NCI-H69 (cell line): ENCODE data around the gene ECHDC1.

ENCODE experiments used
- DNase-seq: peaks from one replicate; lab custom pipeline; 2025; lab: John Stamatoyannopoulos, UW

ECHDC1 gene

GRCh38 chr6:127288705-127289104 lies 54.7 kb downstream of the ECHDC1 start:
- no peak for DNase-seq

GRCh38 chr6:127282184-127282583 lies 61.2 kb downstream of the ECHDC1 start:
- no peak for DNase-seq

GRCh38 chr6:127279815-127280214 lies 63.6 kb downstream of the ECHDC1 start:
- no peak for DNase-seq

GRCh38 chr6:127277878-127278843 lies 65.2 kb downstream of the ECHDC1 start:
- DNase-seq = no peak

- DNase-seq = no peak
Observed at GRCh38 chr6:127276331-127276730, 67.1 kb downstream of the ECHDC1 start.

- no peak for DNase-seq
Observed at GRCh38 chr6:127273499-127273898, 69.9 kb downstream of the ECHDC1 start.

- no peak for DNase-seq
Observed at GRCh38 chr6:127272576-127272975, 70.8 kb downstream of the ECHDC1 start.

GRCh38 chr6:127267646-127268625 lies 75.5 kb downstream of the ECHDC1 start:
- DNase-seq = peak; percentile 81

GRCh38 chr6:127266892-127267645 lies 76.3 kb downstream of the ECHDC1 start:
- DNase-seq = peak; percentile 84

GRCh38 chr6:127266178-127266891 lies 77.1 kb downstream of the ECHDC1 start, which contains the start of gene RNF146:
Gene RNF146 (plus strand): TSS chr6:127266864. CDS start chr6:127280339, 13,475 bp downstream.
- peak; percentile 95 for DNase-seq

GRCh38 chr6:127263481-127263880 lies 79.9 kb downstream of the ECHDC1 start:
- DNase-seq = peak; percentile 8

- no peak for DNase-seq
Observed at GRCh38 chr6:127262896-127263295, 80.5 kb downstream of the ECHDC1 start.

GRCh38 chr6:127255286-127255685 lies 88.1 kb downstream of the ECHDC1 start:
- DNase-seq = peak; percentile 7

GRCh38 chr6:127249621-127250020 lies 93.8 kb downstream of the ECHDC1 start:
- DNase-seq = peak; percentile 45

GRCh38 chr6:127247114-127248096 lies 96.0 kb downstream of the ECHDC1 start:
- no peak for DNase-seq

GRCh38 chr6:127243501-127243900 lies 99.9 kb downstream of the ECHDC1 start:
- no peak for DNase-seq
